ENCODE results near the gene ABCC9.

ABCC9 gene

GRCh38 chr12:21756699-21757098 lies 184.5 kb downstream of the ABCC9 start:
- H3K4me3 ChIP-seq (ENCODE audit: low read length), result no peak overlapping the region
- no peak for TF ChIP-seq CTCF (conservative IDR thresholded peaks at IDR 0.05; ENCODE audit: low read length)
- DNase-seq (ENCODE audit: low read depth), result no peak

- TF ChIP-seq CTCF (conservative IDR thresholded peaks at IDR 0.05; ENCODE audit: low read length), result no peak
- peak; percentile 39 for DNase-seq (ENCODE audit: low read depth)
Measured at GRCh38 chr12:21751517-21751916, 189.7 kb downstream of the ABCC9 start.

More at GRCh38 chr12:21751517-21751916, 189.7 kb downstream of the ABCC9 start:
- H3K4me3 ChIP-seq (ENCODE audit: low read length), result no peak overlapping the region
